Measurements from ENCODE around the gene NREP.

NREP gene

GRCh38 chr5:111765613-111766571, 8.9 kb upstream of the NREP start:
- no peak for DNase-seq (ENCODE audit: low read depth)

DNA sequence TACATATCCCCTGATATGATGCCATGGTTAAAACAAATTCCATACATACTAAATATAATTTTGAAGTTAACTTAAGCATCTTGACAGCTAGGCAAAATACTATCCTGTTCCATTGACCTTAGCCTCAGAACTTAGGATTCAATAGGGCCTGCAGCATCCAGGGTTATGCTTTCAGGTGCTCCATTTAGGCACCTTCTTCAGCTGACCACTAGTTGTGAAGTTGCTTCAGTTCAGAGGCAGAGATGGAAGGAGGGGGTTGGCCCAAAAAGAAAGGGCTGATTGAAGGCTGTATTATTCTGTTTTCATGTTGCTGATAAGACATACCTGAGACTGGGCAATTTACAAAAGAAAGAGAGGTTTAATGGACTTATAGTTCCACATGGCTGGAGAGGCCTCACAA, 7.0 kb upstream of the NREP start:
- DNase-seq (ENCODE audit: low read depth): no peak

DNA sequence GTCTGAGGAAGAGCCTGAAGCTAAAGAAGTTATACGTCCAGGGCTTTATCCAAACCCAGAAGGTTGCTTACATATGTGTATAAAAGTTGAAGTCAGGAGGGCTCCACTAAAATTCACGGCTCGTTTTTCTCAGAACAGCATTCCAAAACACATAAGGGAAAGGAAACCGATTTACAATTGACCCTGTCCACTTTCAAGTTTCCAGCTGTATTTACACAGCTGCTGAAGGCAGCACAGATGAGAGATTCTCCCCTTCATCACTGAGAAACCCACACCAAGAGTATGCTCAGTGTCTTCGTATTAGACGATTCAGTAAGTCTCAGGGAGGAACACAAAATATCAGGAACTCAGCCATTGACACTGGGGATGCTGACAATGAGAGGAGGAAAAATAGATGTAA, 5.9 kb upstream of the NREP start:
- DNase-seq (ENCODE audit: low read depth): no peak

DNA sequence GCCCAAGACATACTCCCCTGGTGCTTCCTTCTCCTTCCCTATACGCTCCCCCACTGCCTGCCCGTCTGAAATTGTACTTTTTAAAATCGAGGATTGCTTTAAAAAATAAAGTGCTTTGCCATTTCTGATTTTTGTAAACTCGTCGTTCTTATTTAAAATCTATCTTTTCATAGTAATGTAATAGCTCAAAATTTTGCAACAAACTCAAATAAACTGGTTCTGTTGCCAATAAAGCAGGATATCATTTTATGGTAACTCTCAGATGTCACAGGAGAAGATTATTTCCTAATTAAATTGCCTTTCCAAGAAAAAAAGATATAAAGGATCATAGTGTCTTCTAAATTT, 1.3 kb upstream of the NREP start:
- no peak for DNase-seq (ENCODE audit: low read depth)

- peak; percentile 68 for DNase-seq (ENCODE audit: low read depth)
Observed at GRCh38 chr5:111757355-111758283, 625 bp upstream of the NREP start.

DNA sequence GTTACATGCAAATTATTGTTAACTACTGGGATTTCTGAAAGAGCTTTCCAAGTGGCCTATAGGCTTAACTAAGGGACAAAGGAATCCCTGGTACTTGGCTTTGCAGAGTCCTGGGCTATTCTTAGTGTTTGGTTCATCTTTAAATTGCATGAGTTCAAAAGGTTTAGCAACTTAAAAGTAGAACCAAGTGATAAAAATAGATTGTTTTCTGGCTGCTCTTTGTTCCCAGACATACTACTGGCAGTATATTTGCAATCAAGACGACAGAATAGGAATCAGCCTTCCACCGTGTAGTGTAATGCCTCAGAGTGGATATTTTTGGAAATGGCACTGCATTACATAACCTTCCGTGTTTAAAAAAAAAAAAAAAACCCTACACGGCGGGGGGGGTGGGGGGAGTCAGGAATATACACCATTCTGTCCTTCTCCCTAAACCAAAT, 1.0 kb downstream of the NREP start:
- DNase-seq (ENCODE audit: low read depth): no peak

GRCh38 chr5:111755345-111755941, 1.6 kb downstream of the NREP start:
- no peak for DNase-seq (ENCODE audit: low read depth)

DNA sequence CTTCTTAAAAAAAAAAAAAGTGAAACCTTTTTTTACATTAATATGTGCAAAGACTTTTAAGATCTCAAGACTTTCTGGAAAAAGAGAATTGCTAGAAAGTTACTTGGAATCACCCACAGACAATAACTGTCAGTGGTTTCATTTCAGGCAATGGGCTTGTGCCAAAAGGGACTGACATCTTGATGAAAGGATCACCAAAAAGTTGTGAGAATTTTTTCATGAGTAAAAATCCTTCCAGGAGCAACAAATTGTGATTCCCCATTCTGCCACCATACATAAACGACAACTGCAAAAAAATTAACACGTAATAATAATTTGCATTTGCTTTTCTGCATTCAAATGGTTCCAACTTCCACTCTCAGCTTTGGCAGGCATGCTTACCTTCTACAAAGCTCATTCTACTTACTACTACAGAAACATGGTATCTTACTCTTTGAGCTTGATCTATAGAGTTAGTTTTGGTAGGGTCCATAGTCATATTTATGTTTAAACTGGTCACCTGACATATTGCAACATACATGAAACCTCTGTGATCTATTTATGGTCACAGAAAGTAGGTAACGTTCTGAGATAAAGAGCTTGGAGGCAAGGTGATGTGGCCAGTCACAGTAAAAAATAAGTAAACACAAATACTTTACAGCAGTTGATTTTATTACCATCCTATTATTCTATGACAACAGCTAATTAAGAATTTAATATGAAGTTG, 3.0 kb downstream of the NREP start:
- no peak for DNase-seq (ENCODE audit: low read depth)

GRCh38 chr5:111752426-111752965, 4.5 kb downstream of the NREP start:
- no peak for DNase-seq (ENCODE audit: low read depth)

- DNase-seq (ENCODE audit: low read depth): no peak
Observed at GRCh38 chr5:111749303-111750026, 7.5 kb downstream of the NREP start.

DNA sequence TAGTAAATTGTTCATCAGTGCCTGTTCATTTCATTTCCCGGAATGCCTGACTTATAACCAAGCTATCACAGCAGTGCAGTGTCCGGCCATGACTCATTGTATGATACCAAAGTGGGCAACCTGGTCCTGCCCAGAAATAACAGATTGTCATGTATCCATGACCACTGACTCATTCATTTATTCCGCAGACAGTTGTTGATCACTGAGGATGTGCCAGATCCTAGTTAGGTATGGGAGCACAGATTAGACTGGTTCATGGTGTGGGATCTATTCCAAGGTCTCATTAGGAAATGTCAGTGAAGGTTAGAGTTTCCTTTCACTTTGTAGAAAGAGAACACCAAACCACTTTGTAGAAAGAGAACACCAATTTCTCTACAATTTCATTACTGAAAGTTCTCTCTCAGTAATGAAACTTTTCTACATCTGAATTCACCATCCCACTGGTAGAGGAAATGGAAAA, 8.7 kb downstream of the NREP start:
- no peak for DNase-seq (ENCODE audit: low read depth)

DNA sequence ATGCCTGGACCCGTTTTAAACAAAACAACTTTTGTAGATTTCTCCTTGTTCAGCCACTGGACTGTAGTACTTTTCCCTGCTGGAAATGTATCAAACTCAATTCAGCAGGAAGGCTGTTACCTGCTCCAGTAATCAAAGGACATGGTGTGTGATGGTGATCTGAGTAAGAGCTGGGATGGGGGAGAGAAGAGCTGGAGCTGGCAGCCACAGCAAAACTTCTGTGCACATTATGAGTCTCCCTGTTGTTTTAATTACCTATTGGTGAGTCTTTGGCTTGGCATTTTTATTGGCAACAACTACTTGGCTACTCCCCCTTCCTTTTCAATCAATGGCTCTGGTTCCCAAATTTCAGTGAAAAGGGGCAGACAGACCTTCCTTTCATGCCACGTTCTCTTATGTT, 9.7 kb downstream of the NREP start:
- no peak for DNase-seq (ENCODE audit: low read depth)

DNA sequence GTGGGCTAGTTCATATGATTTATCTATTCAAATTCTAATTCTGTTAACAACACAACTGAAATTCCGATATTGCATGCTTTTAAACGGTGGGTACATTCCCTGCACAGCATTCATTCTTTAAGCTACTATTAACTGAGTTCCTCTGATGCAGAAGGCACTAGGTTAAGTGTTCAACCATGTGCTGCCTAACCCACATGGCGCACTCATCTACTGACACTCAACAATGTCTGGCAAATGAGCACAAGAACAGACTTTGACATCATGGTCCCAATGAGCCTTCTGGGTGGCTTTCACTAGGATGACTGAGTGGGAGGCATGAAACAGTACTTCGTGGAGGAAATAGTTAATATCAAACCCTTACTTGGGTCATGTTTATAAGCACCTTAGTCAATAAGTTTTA, 10.2 kb downstream of the NREP start:
- no peak for DNase-seq (ENCODE audit: low read depth)

DNA sequence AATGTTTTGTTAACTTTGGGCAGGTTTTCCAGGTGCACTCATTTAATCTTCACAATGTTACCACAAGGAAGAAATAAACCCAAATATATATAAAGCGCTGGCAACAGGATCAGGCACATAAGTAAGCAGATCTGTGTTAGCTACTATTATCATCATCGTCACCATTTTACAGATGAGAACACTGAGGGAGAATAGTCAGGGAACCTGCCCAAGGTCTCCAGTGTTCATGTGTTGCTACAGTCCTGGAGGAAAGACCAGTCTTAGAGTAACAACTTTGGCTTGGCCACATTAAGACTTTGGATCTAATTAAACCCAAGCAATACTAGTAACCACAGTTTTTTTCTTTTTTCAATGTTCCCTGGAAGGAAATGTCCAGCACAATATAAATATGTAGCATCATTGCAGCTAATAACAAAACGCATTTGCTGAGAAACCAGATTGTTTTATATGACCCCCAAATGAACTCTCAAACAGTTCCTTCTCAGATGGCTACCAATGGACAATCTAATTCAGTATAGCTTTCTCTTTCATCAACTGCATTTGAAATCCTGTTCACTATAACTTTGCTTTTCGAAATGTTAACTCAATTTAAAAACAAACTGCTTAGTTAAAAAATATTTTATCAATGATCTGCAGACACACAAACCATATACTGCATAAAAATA, 11.8 kb downstream of the NREP start:
- DNase-seq (ENCODE audit: low read depth): no peak

DNA sequence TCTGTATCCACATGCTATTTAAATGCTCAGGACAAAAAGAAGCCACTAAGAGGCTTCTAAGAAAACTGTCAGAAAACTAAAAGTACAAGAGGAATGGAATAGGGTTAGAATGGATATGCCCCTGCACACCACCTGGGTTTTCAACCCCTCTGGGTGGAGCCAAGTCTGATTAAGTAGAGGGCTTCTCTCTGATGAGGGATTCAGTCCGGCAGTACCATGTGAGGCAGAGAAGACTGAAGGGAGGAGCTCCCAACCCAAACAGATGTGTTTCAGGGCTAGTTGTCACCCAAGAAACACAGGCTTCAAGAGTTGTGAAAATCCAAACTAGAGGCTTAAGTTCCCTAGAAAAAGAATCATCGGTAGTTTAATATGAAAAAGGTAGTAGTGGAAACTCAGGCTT, 12.5 kb downstream of the NREP start:
- no peak for DNase-seq (ENCODE audit: low read depth)

DNA sequence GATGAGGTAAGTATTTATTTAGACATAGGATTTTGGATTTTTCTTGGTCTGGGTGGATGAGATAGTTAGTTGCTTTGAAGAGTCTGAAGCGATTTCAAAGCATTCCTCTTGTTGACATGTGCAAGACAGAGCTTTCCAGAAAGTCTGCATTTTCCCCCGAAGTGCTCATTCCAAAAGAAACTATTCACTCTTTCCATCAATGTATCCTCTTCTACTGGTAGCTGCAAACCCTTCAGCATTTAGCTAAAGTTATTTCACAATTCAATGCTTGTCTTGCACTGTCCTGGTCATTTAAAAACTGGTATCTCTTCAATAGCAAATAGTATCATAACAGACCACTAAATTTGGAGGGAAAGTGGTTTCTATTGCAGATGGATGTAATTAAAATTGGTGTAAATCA, 13.0 kb downstream of the NREP start:
- no peak for DNase-seq (ENCODE audit: low read depth)

DNA sequence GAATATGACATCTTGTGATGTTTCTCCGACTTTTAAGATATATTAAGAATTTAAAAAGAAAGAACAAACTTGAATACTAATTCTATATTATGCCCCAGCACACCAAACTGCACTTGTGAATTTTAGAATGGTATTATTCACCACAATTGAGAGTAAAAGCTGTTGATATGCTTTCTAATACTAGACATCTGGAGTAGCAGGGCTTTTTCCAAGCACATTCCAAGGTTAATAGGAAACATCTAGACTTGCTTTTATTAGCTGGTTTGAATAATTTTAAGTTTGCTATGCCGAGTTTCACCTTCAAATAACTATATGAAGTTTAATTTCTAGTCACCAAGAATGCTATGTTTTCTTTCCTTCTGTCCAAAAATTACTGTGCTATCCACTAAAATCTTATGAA, 13.5 kb downstream of the NREP start:
- no peak for DNase-seq (ENCODE audit: low read depth)

GRCh38 chr5:111742177-111742994, 14.6 kb downstream of the NREP start:
- DNase-seq (ENCODE audit: low read depth): no peak

- DNase-seq (ENCODE audit: low read depth): no peak
Observed at GRCh38 chr5:111741278-111741677, 15.7 kb downstream of the NREP start.
